ENCODE measurements around the gene AKAP13.
"Not testable (repeated sequence)": the region's sequence is repeated elsewhere in the genome, so short reads cannot be mapped to it uniquely, and the experiment has no call there.

AKAP13 gene

DNA sequence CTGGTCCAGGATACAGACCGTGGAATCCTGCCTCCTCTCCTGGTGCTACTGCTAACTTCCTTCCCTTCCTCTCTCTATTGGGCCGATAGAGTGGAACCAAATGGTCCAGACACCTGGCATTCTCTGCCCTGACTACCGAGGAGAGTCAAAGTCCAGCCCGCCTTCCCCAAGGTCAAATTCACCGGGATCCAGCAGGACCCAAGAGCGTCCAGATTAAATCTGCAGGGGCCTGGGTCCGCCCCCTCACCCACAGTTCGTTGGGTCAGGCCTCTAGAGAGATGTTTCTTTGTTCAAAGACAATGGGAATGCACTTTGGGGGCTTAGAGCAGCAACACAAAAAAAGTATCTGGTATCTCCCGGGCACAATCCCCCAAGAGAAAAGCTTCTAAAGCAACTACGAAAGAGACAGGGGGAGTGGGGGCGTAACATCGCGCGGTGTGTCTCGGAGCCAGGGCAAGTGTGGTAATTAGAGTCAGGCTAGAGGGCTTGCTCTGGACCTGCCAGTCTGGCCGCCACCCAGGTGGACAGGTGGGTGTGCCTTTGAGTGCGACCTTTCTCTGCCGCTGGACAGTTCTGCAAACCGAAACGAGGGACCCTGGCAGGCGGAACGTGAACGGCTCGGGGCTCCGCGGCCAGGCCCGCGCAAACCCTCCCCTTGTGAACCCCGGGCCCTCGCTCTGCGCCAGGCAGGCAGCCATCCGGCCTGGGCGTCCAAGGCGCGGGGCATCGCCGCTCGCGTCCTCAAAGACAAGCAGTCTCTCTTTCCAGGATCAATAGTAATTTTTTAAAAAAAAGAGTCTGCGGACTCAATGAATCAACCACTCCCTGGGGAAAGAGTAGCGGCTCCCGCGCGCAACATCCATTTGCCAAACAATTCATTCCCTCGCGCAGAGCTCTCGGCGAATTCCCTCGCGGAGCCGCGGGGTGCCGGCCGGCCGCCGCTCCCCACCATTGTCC, 413.5 kb downstream of the AKAP13 start:
- DNase-seq (ENCODE audit: low spot score), result peak; percentile 69

DNA sequence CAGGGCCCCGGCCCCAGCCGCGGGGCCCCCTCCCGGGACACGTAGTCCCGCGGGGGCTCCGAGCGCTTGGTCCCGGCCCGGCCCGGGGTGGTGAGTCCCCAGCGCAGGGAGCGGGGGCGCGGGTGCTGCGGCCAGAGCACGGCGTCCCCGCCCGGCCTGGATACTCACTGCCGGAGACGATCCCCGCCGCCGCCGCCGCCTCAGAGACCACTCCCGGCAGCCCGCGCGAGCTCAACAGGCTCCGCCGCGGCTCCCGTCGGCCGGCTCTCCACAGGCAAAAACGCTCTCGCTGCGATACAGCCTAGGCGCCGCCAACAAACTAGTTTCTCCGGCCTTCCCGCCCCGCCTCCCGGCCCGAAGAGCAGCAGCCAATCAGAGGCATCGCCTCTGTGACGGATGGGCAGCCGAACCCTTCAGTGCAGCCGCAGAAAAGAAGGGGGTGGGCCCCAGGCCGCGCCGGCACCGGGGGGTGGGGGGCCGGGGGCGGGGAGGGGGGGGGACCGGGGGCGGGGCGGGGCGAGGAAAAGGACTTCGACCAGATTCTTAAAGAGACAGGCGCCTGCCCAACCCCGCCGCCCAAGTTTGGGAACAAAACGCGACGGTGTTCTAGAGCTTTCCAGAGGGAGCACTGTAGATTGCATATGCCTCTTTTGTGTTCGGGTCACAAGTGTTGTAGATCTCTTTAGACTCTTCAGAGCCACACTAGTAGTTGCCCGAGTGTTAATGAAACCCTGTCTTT, 414.4 kb downstream of the AKAP13 start, which contains the start of gene KLHL25:
Gene KLHL25 (minus strand): TSS at position 328 of the 739 bp plus-strand sequence. CDS start 25,115 bp downstream, outside the sequence.
- peak; percentile 96 for DNase-seq (ENCODE audit: low spot score)

DNA sequence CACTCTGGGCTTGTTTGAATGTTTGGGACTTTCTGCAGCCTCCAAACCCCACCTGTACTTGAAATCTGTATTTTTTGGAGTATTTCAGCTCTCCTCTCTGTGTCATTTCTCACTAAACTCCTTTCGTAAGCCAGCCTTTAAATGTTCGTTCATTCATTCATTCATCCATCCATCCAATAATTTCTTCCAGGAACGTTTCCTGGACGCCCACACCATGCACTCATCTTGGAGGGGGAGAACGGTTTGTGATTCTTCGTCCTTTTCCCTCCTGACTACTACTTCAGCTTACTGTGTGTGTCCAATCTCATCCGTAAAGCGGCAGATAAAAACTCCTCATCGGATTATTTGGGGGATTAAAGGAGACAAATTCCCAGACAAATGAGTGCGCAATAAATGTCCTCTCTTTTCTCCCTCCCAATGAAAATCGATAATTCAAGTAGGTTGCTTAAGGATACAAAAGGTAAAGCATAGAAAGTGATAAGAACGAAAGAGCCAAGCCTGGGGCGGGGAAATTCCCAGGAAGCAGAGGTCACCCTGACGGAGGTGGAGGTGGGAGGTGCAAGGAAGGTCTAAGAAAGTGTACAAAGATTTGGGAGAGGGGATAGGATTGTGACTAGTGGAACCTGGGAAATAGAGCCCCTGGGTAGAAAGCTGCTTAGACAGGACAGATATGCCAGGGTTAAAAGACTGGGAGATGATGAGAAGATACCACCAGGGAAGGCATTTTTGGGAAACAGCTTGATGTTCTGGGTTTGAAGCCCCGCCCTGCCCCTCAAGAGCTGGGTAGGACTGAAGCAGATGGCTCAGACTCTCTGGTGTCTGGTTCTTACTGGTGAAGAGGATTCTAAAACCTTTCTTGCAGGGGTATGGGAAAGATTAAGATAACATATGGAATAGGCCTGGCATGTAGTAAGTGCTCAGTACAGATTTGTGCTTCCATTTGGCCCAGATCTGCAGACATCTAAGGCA, 415.2 kb downstream of the AKAP13 start:
- DNase-seq (ENCODE audit: low spot score), result no peak

DNA sequence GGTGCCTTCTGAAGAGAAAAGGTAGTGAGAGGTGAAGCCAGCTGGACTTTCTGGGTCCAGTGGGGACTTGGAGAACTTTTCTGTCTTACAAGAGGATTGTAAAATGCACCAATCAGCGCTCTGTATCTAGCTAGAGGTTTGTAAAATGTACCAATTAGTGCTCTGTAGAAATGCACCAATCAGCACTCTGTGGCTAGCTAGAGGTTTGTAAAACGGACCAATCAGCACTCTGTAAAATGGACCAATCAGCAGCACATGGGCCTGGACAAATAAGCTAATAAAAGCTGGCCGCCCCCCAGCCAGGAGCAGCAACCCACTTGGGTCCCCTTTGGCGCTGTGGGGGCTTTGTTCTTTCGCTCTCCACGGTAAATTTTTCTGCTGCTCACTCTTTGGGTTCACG, 416.0 kb downstream of the AKAP13 start:
- not testable (repeated sequence) for DNase-seq (ENCODE audit: low spot score)
